Occipital lobe (tissue), 2 donors: ENCODE results near the gene TM9SF2. TPM values are rescaled to one million over a fixed set of nuclear protein-coding genes. Genes with fewer than 3 reads are reported as not detected.

Experiments
- small RNA-seq: library from RNA; depleted of rRNA; stranded (forward); fragments of <200 nt; gene quantifications from one replicate; pipeline ENCODE3, GENCODE V24; 2014
- total RNA-seq: library from RNA; depleted of rRNA; stranded (reverse); fragments of >200 nt; gene quantifications from one replicate; pipeline ENCODE4 v1.2.3, GENCODE V29; 2014

The TM9SF2 gene
- total RNA-seq, 1 donor from 2014 or later = 129 TPM

Small RNA genes within 50 kb of the gene (small RNA-seq; reads per million reads assigned to genes)
- gene AL139035.1 = 0.12 reads per million

Other genes starting within 250 kb of the TM9SF2 start
- not detected for gene GPR18, start 243.1 kb upstream of the TM9SF2 start, total RNA-seq
- 3.1 TPM for gene GPR183, start 194.1 kb upstream of the TM9SF2 start, total RNA-seq
- gene CLYBL, start 105.2 kb downstream of the TM9SF2 start, total RNA-seq = 1.4 TPM